GM19351 (cell line): ENCODE results near the gene METTL23.
"Not testable (repeated sequence)": the region's sequence is repeated elsewhere in the genome, so short reads cannot be mapped to it uniquely, and the experiment has no call there.

Experiments
- ATAC-seq: cut with Tn5 transposase; IDR thresholded peaks from one replicate; pipeline ENCODE4 v1.9.1; 2021; ENCODE audit warnings: mild to moderate bottlenecking, moderate library complexity; ENCODE audit not compliant: unreplicated experiment

METTL23 gene

DNA sequence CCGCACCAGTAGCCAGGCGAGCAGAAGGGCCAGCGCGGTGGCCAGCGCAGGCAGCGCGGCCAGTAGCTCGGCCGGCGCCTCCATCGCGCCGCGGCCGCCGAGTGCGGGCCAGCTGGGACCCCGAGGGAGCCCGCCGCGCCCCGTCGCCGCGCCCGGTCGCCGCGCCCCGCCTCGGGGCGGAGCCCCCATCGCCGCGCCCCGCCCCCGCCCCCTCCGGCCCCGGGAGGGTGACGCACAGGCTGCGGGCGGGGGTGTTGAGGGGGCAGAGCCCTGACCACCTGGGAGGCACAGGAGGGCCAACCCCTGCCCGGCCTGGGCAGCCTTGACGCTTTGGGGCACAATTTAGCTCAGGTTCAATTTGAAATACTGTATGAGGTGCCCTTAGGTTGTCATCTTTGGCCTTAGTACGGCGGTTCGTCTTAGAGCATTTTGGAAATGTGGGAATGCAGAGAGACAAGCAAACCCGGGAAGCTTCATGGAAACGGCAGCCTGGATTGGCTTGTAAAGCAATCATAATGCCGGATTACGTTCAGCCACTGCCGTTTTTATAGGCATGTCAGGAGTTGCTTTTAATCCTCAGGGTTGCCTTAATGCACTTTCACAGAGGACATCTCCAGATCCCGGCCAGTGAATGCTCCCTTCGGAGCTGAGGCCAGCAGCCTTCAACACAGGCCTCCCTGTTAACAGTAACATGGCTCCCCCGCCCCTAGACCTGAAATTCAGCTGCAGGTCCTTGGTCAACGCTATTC lies 15.6 kb upstream of the METTL23 start, which contains the start of gene MXRA7:
Gene MXRA7, minus strand, starts transcription at position 103 of the 749 bp plus-strand sequence. Its CDS starts 19 bp downstream, at position 84.
- no peak for ATAC-seq

DNA sequence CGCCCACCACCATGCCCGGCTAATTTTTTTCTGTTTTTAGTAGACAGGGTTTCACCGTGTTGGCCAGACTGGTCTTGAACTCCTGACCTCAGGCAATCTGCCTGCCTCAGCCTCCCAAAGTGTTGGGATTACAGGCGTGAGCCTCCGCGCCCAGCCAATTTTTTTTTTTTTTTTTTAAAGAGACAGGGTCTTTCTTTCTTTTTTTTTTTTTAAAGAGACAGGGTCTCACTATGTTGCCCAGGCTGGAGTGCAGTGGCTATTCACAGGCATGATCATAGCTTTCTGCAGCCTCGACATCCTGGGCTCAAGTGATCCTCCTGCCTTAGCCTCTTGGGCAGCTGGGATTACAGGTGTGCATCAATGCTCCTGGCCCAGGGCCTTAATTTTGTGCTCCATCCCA lies 14.3 kb upstream of the METTL23 start:
- ATAC-seq = not testable (repeated sequence)

GRCh38 chr17:76713765-76714164 lies 12.9 kb upstream of the METTL23 start:
- no peak for ATAC-seq

- ATAC-seq = no peak
Observed at GRCh38 chr17:76714336-76714735, 12.3 kb upstream of the METTL23 start.

GRCh38 chr17:76714822-76715495 lies 11.7 kb upstream of the METTL23 start:
- ATAC-seq = no peak

DNA sequence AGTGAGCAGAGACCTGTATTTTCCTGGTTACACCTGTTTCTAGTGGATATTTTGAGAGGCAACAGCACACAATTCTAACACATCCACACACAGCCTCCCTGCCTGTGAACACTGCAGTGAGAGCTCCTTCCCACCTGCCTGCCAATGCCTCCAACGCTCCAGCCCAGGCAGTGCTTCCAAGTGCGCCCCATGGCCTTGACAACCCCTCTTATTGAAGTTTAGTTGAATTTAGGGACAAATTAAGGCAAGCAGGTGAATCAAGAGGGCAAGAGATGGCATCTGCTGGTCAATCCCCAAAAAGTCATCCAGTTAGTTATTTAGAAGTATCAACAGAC lies 11.2 kb upstream of the METTL23 start:
- no peak for ATAC-seq

DNA sequence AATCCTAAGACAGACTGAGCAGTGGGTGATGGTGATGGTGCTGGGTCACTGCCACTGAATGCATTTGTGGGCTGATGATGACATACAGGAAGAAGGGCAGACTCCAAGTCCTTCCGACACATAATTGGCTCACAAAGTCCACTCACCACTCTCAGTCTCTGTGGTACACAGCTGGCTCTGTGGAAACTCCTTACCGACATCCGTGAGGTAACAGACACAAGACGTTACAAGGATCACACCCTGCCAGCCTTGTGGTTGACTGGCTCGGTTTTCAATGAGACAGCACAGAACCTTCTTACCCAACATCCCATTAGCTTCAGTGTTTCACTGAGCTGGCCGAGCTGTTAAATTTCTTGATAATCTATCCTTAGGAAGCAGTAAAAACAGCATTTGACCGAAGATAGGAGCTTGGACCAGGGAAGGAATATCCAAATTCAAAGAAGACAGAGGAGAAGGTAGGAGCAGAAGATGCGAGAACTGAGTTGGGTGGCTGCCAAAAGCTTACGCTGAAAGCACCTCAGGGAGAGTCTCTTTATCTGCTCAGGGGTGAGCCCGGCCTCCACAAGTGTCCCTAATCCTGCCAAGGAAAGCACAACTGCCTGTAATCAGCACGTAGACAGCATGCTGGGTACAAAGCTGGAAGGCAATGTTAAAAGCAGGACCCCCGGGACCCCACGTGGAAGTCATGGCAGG lies 10.3 kb upstream of the METTL23 start:
- ATAC-seq = no peak

DNA sequence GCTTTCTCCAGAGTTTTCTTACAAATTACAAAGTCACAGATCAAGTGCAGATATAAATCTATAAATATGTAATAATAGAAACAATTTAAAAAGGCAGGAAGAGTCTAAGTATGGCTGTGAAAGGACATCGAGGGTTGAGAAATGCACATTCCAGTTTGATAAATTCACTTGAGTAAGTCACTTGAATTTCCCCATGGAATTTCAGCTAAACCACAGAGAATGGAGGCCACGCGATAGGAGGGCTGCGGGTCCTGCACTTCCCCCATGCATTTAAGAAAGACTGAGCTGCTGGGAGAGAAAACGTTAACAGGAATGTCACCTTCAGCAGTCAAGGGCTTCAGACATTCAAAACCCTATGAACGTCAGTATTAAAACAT lies 9.8 kb upstream of the METTL23 start:
- ATAC-seq = no peak

- no peak for ATAC-seq
Observed at GRCh38 chr17:76718516-76718915, 8.1 kb upstream of the METTL23 start.

GRCh38 chr17:76720211-76720610 lies 6.4 kb upstream of the METTL23 start:
- ATAC-seq = no peak

DNA sequence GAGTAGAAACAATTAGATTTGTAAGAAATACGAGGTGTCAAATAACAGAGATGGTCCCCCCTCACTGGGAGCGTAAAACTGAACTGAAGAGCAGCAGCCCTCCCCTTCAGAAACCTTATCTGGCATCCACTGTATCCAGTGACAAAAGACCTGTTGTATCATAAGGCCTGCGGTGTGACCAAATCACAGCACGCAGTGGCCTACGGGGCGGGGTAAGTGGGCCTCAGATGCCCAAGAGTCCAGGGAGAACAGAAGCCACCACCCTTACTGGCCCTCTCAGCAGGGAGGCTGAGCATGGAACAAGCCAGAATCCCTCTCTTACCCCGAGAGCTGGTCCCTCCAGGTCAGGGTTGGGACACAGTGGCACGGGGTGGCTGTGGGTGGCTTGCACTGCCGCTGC lies 5.7 kb upstream of the METTL23 start:
- no peak for ATAC-seq

DNA sequence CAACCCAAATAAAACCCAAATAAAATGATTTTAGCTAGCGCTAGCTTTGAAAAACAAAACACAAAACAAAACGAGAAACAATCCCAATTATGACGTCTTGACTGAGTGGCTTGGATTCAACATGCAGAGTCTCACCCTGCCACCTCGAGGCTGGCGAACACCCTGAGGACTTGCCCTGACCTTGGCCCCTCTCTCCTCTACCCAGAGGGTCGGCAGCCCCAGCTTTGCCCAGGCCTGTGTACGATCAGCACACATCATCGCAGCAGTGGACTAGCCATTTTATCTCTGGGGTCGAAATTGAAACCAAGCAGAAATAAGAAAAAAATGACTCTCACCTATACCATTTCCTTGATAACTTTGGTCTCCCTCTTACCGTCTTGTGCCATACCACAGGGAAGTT lies 5.2 kb upstream of the METTL23 start:
- no peak for ATAC-seq

DNA sequence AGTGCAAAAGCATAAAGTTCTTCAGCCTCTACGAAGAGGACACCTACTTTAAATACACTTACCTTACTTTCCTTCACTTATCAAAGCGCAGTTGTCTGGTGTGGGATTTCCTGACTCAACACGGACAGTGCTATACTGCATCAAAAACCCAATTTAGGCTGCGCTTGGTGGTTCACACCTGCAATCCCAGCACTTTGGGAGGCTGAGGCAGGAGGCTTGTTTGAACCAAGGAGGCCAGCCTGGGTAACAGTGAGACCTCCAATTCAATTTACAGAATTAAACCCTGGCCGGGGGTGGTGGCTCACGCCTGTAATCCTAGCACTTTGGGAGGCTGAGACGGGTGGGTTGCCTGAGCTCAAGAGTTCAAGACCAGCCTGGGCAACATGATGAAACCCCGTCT lies 4.4 kb upstream of the METTL23 start:
- no peak for ATAC-seq

GRCh38 chr17:76722977-76723376 lies 3.7 kb upstream of the METTL23 start:
- not testable (repeated sequence) for ATAC-seq

DNA sequence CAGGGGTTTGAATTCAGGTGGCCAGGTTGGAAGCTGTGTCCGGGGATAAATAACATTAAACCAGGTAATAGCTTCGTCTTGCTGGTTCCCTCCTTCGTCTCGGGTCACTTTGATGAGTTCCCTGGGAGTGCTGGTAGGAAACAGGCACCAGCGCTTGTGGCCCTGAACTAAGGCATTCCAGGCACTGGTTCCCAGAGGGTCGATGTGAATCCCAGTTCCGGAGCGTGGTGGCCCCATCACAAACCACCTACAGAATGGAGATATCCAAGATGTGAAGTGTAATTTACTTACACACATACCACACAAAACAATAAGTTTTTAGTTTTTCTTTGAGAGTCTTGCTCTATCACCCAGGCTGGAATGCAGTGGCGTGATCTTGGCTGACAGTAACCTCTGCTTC lies 2.8 kb upstream of the METTL23 start:
- no peak for ATAC-seq

- ATAC-seq = peak; percentile 39
Observed at GRCh38 chr17:76725580-76726230, 934 bp upstream of the METTL23 start.

DNA sequence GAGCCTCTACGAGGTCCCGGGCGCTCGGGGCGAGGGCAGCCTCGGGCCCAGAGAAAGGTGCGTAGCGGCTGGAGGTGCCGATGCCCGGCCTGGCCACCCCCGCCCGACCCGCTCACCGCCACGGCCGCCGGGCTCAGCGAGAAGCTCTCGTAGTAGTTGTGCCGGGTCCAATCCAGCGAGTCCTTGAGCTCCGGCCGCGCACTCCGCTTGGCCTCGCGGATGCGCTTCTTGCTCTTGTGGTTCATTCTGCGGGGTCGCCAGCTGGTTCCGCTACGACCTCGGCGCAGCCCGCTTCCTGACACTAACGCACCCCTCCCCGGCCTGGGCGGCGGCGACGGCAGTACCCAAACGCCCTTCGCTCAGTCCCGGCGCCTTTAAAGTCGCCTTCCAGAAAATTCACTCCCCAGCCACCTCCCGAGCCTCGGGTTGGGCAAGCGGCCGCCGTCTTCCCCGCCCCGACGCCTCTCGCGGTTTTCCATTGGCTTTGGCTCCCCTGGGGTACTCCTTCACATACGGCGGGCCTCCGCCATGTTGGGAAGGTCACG lies 336 bp upstream of the METTL23 start, which contains the start of gene JMJD6:
Gene JMJD6, minus strand, starts transcription at position 376 of the 545 bp plus-strand sequence. Its CDS starts 131 bp downstream, at position 245.
- ATAC-seq = peak; percentile 62

DNA sequence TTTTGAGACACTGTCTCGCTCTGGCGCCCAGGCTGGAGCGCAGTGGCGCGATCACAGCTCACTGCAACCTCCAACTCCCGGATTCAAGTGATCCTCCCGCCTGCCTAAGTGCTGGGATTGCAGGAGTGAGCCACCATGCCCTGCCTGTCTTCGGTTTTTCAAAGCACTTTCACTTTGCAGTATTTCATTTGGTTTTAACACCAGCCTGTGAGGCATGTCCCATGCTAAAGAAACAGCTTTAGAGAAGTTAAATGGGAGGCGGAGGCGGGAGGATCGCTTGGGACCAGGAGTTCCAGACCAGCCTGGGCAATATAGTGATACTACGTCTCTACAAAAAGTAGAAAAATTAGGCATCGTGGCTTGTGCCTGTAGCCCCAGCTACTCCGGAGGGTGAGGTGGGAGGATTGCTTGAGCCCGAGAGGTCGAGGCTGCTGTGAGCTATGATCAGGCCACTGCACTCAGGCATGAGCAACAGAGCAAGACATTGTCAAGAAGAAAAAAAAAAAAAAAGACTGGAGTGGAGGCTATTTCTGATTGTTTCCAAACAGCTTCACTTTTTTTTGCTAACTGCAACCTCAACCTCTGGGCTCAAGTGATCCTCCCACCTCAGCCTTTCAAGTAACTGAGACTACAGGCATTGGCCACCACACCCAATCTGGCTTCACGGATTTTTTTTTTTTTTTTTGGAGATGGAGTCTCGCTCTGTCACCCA lies 1.3 kb downstream of the METTL23 start:
- no peak for ATAC-seq

GRCh38 chr17:76731800-76732733 lies 5.4 kb downstream of the METTL23 start:
- ATAC-seq = not testable (repeated sequence)
